ENCODE data around the gene ZNF280C.

DNA sequence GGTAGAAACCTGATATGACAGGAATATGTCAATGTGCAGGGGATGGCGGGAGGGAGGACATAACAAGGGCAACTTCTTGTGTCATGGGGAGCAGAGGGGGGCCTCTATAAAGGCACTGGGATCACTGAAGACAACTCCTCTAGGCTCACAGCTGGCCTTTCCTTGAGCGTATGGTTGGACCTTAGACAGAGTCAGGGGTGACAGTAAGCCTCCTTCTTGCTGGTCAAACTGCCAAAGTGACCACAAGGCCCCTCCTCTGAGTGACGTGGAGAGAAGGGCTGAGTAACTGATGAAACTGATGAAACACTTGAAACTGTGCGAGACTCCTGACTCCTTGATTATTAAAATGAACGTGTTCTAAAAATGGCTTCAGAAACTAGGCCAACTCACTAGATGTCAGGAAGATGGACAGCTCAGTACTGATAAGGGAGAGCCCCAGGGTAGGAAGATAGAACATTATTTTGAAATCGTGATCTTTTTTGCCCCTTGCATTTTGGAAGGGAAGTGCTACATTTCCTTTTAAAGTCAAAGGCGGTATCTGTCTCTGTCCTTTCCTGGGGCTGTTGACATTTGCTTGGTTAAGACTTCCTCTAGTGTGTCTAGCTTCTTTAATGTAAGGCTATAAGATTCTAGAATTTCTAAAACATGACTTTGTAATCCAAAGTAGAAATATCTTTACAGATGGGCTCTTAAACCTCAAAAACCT lies 95.4 kb downstream of the ZNF280C start:
- TF ChIP-seq CTCF (IDR thresholded peaks at IDR 0.05) (no peak), EP300 (IDR thresholded peaks at IDR 0.05) (no peak)

Measured in ovary (tissue), 3 donors.